Peyer's patch (tissue), 4 donors: ENCODE measurements around the gene GADD45A.

Experiments
- POLR2A ChIP-seq, 2 donors: fragments of 450-650 bp; IDR thresholded peaks; one replicate each; pipeline ENCODE4 v1.5.1; 2017; ENCODE audit warnings: antibody characterized with exemption in 2 of 2, mild to moderate bottlenecking in 2 of 2, moderate library complexity in 2 of 2
- TF ChIP-seq, protein P1 (sequence below), 6 experiments: fragments of 450-650 bp in 4 of 6; fragments of 200-600 bp in 2 of 6; sonication (generic) in 1 of 6; IDR thresholded peaks; one replicate each; pipeline ENCODE4 v1.5.1; 2017 to 2019; ENCODE audit warnings: antibody characterized with exemption in 6 of 6, mild to moderate bottlenecking in 3 of 6, moderate library complexity in 1 of 6

DNA sequence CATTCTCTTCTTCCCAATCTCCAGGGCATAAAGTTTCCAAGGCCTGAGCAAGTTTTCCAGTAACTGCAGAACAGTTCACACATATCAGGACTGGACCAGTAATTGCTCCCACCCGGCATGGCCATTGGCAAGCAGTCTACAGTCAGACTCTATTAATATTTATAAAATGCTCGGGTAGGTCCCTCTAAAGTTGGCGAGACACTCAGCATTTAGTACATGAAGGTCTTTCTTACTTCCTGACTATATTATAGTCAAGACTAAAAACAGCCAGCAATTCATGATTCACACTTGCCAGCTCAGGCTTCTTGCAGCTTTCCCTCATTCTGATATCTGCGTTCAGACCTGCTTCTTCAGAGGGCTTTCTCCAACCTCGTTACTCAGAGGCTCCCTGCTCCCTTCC is 25.4 kb downstream of the GADD45A start:
- TF ChIP-seq, protein P1, sequence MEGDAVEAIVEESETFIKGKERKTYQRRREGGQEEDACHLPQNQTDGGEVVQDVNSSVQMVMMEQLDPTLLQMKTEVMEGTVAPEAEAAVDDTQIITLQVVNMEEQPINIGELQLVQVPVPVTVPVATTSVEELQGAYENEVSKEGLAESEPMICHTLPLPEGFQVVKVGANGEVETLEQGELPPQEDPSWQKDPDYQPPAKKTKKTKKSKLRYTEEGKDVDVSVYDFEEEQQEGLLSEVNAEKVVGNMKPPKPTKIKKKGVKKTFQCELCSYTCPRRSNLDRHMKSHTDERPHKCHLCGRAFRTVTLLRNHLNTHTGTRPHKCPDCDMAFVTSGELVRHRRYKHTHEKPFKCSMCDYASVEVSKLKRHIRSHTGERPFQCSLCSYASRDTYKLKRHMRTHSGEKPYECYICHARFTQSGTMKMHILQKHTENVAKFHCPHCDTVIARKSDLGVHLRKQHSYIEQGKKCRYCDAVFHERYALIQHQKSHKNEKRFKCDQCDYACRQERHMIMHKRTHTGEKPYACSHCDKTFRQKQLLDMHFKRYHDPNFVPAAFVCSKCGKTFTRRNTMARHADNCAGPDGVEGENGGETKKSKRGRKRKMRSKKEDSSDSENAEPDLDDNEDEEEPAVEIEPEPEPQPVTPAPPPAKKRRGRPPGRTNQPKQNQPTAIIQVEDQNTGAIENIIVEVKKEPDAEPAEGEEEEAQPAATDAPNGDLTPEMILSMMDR (IDR thresholded peaks at IDR 0.05): no peak
- TF ChIP-seq POLR2A (IDR thresholded peaks at IDR 0.05): no peak
